ENCODE data around the gene PEX1. TPM values are rescaled to one million over a fixed set of nuclear protein-coding genes. Genes with fewer than 3 reads are reported as not detected.
"Not testable (repeated sequence)": the region's sequence is repeated elsewhere in the genome, so short reads cannot be mapped to it uniquely, and the experiment has no call there.

Gene PEX1
- polyA plus RNA-seq (2012; ENCODE audit: missing spikeins): 10.8 TPM

DNA sequence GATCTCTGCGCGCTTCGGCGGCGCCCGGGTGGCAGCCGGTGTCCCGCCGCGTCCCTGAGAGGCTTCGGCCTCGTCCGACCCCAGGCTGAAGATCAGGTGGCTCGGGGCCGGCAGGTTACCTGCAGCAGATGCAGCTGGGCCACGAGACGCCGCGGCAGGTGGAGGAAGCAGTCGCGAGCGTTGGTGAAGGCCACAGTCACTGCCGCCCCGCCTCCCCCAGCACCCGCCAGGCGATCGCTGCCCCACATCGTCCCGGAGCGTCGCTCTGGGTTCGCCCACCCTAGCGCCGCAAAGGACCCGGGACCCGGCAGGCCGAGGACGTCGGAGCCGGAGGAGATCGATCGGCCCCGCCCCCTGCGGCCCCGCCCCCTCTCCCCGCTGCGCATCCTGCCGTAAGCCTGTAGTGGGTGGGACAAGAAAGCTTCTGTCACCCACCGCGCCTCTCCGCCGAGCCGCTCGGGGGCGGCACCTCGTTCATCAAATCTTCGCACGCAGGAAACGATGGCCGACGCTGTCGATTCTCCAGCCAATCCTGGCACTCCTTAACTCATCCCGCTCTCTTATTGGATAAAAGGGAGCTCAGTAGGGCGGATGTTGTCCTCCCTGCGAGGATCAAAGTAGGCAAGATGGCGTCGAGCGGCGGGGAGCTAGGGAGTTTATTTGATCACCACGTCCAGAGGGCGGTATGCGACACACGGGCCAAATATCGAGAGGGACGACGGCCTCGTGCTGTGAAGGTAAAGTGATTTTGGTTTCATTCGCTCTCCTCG lies at the start of gene PEX1, which contains the start of gene RBM48:
PEX1 (minus strand) TSS at position 333 of the 770 bp plus-strand sequence; CDS start at position 248, 85 bp downstream.
RBM48 (plus strand) TSS at position 608 of the 770 bp plus-strand sequence; CDS start at position 627, 19 bp downstream.
- TF ChIP-seq POLR2AphosphoS5 (IDR thresholded peaks at IDR 0.05; ENCODE audit: low read depth, low read length): peak; percentile 80
- TF ChIP-seq POLR2A (IDR thresholded peaks at IDR 0.05; ENCODE audit: low read depth, low read length): peak; percentile 86
- no peak; the same call in 1 of the 2 replicates for TF ChIP-seq TAF1 (IDR thresholded peaks at IDR 0.05; ENCODE audit: borderline replicate concordance, low read depth, low read length)
- DNase-seq (ENCODE audit: insufficient read length) (peak; percentile 74), FAIRE-seq (peak; percentile 95)

DNA sequence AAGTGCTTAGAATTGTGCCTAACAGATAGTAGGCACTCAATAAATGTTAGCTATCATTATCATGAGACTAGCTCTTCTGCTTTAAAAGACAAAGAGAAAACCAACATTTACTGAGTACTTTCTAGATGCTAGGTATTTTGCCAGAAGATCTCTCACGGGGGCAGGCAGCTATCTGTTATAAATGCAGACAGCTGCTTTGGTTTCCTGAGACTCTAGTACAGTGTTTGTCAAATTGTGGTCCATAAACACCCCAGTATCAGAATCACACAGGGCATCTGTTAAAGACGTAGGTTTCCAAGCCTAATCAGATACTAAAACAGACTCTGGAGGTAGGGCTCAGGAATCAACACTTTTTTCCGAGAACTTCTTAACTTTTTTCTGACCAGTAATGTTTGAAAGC lies 48.0 kb upstream of the PEX1 start:
- FAIRE-seq: peak; percentile 38
- TF ChIP-seq POLR2AphosphoS5 (IDR thresholded peaks at IDR 0.05; ENCODE audit: low read depth, low read length): no peak
- no peak for TF ChIP-seq TAF1 (IDR thresholded peaks at IDR 0.05; ENCODE audit: borderline replicate concordance, low read depth, low read length)
- TF ChIP-seq POLR2A (IDR thresholded peaks at IDR 0.05; ENCODE audit: low read depth, low read length): no peak
- DNase-seq (ENCODE audit: insufficient read length): no peak

DNA sequence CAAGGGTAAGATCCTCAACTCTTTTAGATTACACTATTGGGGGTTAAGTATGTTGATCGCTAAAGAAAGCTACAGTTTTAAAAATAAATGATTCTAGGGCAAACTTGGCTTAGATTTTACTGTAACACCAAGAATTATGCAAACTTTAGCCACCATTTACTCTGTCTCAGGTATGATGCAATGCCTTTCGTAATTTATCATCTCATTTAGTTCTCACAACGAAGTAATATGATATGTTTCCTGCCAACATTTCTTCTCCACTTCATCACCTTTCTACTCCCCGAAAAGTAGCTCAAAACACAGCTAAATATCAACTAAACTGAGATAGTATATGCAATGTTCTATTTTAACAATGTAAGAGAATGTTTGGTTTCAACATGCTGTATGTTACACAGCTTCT lies 40.8 kb upstream of the PEX1 start:
- FAIRE-seq (no peak), DNase-seq (ENCODE audit: insufficient read length) (no peak)
- no peak for TF ChIP-seq POLR2A (IDR thresholded peaks at IDR 0.05; ENCODE audit: low read depth, low read length)
- no peak for TF ChIP-seq TAF1 (IDR thresholded peaks at IDR 0.05; ENCODE audit: borderline replicate concordance, low read depth, low read length)
- no peak for TF ChIP-seq POLR2AphosphoS5 (IDR thresholded peaks at IDR 0.05; ENCODE audit: low read depth, low read length)

DNA sequence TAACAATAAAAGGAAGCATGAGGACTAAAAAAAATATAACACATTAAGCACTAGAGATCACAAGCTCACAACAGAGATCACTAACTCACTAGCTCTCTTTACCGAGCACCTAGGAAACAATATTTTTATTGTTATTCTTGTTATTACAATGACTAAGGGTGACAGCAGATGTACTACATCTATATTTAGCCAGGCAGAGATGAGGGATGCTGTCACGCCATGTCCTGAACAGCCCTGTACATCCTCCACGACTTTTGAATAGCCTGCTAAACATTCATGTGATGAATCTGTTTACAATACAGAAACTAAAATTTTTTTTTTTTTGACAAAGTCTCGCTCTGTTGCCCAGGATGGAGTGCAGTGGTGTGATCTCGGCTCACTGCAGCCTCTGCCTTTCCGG lies 39.1 kb upstream of the PEX1 start:
- DNase-seq (ENCODE audit: insufficient read length) (no peak), FAIRE-seq (no peak)
- TF ChIP-seq TAF1 (IDR thresholded peaks at IDR 0.05; ENCODE audit: borderline replicate concordance, low read depth, low read length): no peak
- no peak for TF ChIP-seq POLR2AphosphoS5 (IDR thresholded peaks at IDR 0.05; ENCODE audit: low read depth, low read length)
- TF ChIP-seq POLR2A (IDR thresholded peaks at IDR 0.05; ENCODE audit: low read depth, low read length): no peak

DNA sequence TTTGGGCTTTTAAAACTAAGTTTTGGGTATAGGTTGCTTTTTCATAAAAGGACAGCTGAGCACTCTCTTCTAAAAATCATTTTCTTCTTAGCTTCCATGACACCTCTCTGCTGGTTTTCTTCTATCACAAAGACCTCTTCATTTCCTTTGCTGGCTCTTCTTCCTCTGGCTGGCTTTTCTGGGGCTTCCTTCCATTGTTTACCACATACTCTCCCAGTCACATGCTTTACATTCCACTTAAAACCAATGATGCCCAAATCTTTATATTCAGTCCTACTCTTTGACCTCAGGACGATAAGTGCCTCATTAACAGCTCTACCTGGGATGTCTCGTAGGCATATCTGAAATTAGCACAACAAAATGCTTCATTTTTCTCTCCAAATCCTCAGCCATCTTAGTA lies 35.0 kb upstream of the PEX1 start:
- FAIRE-seq (no peak), DNase-seq (ENCODE audit: insufficient read length) (no peak)
- no peak for TF ChIP-seq TAF1 (IDR thresholded peaks at IDR 0.05; ENCODE audit: borderline replicate concordance, low read depth, low read length)
- TF ChIP-seq POLR2AphosphoS5 (IDR thresholded peaks at IDR 0.05; ENCODE audit: low read depth, low read length): no peak
- no peak for TF ChIP-seq POLR2A (IDR thresholded peaks at IDR 0.05; ENCODE audit: low read depth, low read length)

DNA sequence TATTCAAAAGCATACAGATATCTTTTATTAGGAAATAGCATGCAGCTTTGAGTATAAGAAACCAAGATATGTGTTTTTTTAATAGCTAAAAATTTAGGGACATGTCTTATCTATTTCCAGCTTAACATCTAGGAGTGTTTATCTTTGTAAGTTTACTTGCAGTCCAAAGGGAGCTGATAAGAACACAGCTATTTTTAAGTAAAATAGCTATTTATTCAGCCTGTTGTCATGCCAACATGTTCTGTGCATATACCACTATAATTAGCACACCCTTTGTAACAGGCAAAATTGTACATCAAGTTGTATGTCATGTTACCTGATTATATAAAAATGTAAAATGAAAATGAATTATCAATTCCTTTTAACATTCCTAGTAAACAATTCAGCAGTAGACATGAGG lies 32.3 kb upstream of the PEX1 start:
- no peak for DNase-seq (ENCODE audit: insufficient read length)
- TF ChIP-seq POLR2AphosphoS5 (IDR thresholded peaks at IDR 0.05; ENCODE audit: low read depth, low read length): no peak
- no peak for TF ChIP-seq TAF1 (IDR thresholded peaks at IDR 0.05; ENCODE audit: borderline replicate concordance, low read depth, low read length)
- TF ChIP-seq POLR2A (IDR thresholded peaks at IDR 0.05; ENCODE audit: low read depth, low read length): no peak
- FAIRE-seq: no peak

DNA sequence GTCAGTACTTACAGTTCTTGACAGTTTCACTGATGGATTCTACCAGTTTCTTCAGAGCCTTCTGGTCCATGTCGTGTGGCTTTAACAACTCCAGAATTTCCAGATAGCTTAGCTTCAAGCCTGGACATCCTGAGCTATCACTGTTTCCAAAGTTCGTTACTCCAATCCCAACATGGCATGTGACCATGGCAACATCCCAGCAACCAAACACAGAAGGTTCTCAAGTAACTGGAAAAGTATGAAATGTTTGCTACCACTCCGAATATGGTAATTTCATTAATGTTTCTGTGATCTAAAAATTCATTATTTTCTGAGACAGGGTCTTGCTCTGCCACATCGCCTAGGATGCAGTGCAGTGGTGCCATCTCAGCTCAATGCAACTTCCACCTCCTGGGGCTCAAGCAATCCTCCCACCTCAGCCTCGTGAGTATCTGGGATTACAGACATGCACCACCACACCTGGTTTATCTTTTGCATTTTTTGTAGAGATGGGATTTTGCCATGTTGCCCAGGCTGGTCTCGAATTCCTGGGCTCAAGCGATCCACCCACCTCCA lies 29.6 kb upstream of the PEX1 start:
- no peak for TF ChIP-seq TAF1 (IDR thresholded peaks at IDR 0.05; ENCODE audit: borderline replicate concordance, low read depth, low read length)
- no peak; the same call in 1 of the 2 replicates for TF ChIP-seq POLR2AphosphoS5 (IDR thresholded peaks at IDR 0.05; ENCODE audit: low read depth, low read length)
- TF ChIP-seq POLR2A (IDR thresholded peaks at IDR 0.05; ENCODE audit: low read depth, low read length): no peak
- DNase-seq (ENCODE audit: insufficient read length) (no peak), FAIRE-seq (no peak)

DNA sequence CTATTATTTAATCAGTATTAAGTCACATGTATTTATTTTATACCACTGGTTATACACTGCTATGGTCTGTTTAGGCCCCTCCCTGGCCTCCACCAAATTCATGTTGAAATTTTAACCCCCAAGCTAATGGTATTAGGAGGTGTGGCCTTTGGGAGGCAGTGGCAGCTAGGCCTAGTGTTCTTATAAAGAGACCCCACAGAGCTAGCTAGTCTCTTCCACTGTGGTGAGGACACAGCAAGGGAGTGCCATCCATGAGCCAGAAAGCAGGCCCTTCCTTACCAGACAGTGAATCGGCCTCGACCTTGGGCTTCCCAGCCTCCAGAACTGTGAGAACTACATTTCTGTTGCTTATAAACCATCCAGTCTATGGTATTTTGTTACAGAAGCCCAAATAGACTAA lies 28.9 kb upstream of the PEX1 start:
- no peak for DNase-seq (ENCODE audit: insufficient read length)
- no peak for FAIRE-seq
- TF ChIP-seq TAF1 (IDR thresholded peaks at IDR 0.05; ENCODE audit: borderline replicate concordance, low read depth, low read length): no peak
- TF ChIP-seq POLR2AphosphoS5 (IDR thresholded peaks at IDR 0.05; ENCODE audit: low read depth, low read length): no peak
- TF ChIP-seq POLR2A (IDR thresholded peaks at IDR 0.05; ENCODE audit: low read depth, low read length): no peak

DNA sequence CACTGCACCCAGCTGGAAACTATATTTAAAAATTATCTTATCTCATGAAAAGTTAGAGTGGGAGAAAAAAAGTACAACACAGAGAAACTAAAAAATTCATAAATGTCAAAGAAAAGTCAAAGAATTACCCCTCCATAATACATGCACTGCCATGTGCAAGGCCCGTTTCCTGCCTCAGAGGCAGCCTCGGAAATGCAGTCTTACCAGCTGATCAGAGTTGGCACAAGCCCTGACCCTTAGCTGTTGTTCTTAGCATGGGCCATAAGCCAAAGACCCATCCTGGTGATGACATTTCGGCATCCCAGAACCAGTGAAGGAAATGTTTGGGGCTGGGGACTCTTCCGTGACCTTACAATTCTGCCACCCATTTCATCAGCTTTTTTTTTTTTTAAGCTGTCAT lies 21.9 kb upstream of the PEX1 start:
- TF ChIP-seq TAF1 (IDR thresholded peaks at IDR 0.05; ENCODE audit: borderline replicate concordance, low read depth, low read length) (no peak), POLR2AphosphoS5 (IDR thresholded peaks at IDR 0.05; ENCODE audit: low read depth, low read length) (no peak), POLR2A (IDR thresholded peaks at IDR 0.05; ENCODE audit: low read depth, low read length) (no peak)
- FAIRE-seq (no peak), DNase-seq (ENCODE audit: insufficient read length) (no peak)

DNA sequence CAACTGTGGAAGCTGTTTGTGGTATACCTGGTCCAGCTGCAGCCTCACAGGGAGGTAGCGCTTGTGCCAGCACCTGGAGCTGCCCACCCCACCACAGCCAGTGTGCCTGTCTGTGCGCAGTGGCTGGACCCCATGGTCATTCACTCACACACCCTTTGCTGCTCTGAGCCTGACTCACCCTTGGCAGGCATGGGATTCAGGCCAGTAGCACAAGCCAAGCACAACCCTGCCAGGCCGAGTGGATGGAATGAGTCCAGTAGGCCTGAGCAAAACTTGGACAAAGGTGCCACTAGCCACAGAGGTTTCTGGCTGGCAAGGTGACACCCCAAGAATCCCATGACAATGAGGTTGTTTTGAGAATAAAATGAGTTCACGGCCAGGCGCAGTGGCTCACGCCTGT lies 19.3 kb upstream of the PEX1 start:
- TF ChIP-seq TAF1 (IDR thresholded peaks at IDR 0.05; ENCODE audit: borderline replicate concordance, low read depth, low read length): no peak
- TF ChIP-seq POLR2AphosphoS5 (IDR thresholded peaks at IDR 0.05; ENCODE audit: low read depth, low read length): no peak
- no peak for TF ChIP-seq POLR2A (IDR thresholded peaks at IDR 0.05; ENCODE audit: low read depth, low read length)
- DNase-seq (ENCODE audit: insufficient read length): no peak

DNA sequence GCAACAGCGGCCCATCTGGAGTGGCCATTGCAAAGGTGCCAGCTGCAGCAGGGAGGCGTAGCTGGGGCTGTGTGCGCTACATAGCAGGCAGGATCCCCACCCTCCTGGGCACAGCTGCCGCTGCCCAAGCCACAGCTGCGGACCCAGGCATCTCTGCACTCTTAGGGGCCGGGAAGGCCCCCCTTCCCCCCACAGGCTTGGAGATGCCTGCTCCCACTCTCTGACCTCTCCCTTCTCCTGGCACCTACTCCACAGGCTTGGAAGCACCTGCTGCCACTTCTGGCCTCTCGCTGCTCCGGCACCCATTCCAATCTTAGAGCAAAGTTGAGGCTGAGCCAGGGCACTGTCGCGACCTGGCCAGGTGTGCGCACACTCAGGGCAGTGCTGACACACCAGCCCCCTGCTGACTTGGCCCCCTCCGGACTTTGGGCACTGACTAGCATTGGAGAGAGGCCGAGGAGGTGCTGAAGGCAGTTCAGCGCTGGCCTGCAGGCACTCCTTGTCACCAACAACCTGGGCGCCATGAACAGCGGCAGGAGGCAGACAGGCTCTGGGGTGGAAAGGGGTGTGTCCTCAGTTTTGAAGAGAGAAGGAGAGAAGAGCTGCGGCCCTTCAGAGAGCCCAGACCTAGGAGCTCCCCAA lies 18.7 kb upstream of the PEX1 start:
- DNase-seq (ENCODE audit: insufficient read length) (no peak), FAIRE-seq (no peak)
- TF ChIP-seq POLR2AphosphoS5 (IDR thresholded peaks at IDR 0.05; ENCODE audit: low read depth, low read length): no peak
- TF ChIP-seq POLR2A (IDR thresholded peaks at IDR 0.05; ENCODE audit: low read depth, low read length): no peak
- TF ChIP-seq TAF1 (IDR thresholded peaks at IDR 0.05; ENCODE audit: borderline replicate concordance, low read depth, low read length): no peak

More for the DNA sequence above, 19.3 kb upstream of the PEX1 start:
- FAIRE-seq: no peak

DNA sequence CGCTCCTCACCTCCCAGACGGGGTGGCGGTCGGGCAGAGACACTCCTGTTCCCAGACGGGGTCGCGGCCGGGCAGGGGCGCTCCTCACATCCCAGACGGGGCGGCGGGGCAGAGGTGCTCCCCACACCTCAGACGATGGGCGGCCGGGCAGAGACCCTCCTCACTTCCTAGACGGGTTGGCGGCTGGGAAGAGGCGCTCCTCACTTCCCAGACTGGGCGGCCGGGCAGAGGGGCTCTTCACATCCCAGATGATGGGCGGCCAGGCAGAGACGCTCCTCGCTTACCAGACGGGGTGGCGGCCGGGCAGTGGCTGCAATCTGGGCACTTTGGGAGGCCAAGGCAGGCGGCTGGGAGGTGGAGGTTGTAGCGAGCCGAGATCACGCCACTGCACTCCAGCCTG lies 16.8 kb upstream of the PEX1 start:
- not testable (repeated sequence) for FAIRE-seq; DNase-seq (ENCODE audit: insufficient read length)

DNA sequence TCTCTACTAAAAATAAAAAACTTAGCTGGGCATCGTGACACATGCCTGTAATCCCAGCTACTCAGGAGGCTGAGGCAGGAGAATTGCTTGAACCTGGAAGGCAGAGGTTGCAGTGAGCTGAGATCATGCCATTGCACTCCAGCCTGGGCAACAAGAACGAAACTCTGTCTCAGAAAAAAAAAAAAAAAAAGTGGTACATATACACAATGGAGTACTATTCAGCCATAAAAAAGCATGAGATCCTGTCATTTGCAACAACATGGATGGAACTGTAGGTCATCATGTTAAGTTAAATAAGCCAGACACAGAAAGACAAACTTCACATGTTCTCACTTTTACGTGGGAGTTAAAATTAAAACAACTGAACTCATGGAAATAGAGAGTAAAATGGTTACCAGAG lies 15.2 kb upstream of the PEX1 start:
- not testable (repeated sequence) for FAIRE-seq; DNase-seq (ENCODE audit: insufficient read length)
